Mammary microvascular endothelial cell (primary cell): ENCODE data around the gene IRAG1. TPM values are rescaled to one million over a fixed set of nuclear protein-coding genes. Genes with fewer than 3 reads are reported as not detected.

Experiments
- total RNA-seq: library from RNA; depleted of rRNA; stranded (reverse); fragments of >200 nt; gene quantifications from 2 replicates; pipeline ENCODE4 v1.2.3, GENCODE V29; 2015

Gene IRAG1
- total RNA-seq: 0.27 and 0.30 TPM in 2 replicates

GRCh38 chr11:10693509-10694081 is at the start of gene IRAG1:
TSS of gene IRAG1 (minus strand) at chr11:10693755. CDS start at chr11:10693602, 153 bp downstream.

Other genes with a start within 250 kb of the IRAG1 start
- 4.1 and 4.3 TPM in 2 replicates for gene AMPD3, start 238.5 kb downstream of the IRAG1 start, total RNA-seq
- gene RNF141, start 152.6 kb downstream of the IRAG1 start, total RNA-seq: 29.5 and 34.8 TPM in 2 replicates
- 9.6 and 12.1 TPM in 2 replicates for gene LYVE1, start 125.1 kb downstream of the IRAG1 start, total RNA-seq
- 19.0 and 19.3 TPM in 2 replicates for gene CTR9, start 57.5 kb upstream of the IRAG1 start, total RNA-seq
- gene EIF4G2, start 115.2 kb upstream of the IRAG1 start, total RNA-seq: 683 and 692 TPM in 2 replicates
- 15.9 and 22.7 TPM in 2 replicates for gene ZBED5, start 164.3 kb upstream of the IRAG1 start, total RNA-seq